ENCODE results near the gene SHOC2.

SHOC2 gene

GRCh38 chr10:110919349-110919931 is at the start of gene SHOC2:
TSS of gene SHOC2 (plus strand) at chr10:110919604. CDS start at chr10:110964359, 44,755 bp downstream.
- peak; percentile 96 for DNase-seq

DNA sequence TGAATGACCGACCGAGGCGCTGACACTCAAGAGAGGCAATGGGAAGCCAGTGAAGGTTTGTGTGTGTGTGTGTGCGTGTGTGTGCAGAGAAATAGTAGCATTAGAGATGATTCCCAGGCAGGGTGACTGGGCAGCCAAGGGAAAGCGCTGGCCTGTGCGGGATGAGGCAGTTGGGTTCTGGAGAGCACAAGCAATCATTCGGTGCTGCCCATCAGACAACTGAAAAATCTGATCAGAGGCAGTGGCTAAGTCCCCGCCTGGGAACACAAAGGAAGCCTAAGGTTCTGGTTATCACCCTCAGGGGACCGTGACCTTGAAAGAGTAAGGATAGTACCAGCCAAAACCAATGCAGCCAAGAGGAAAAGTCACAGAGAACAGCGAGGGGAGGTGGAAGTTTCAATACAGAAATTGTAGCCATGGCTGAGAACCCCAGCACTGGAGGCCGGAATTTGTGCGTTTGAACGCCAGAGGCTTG is 48.5 kb upstream of the SHOC2 start:
- no peak for DNase-seq

GRCh38 chr10:110871298-110872084 is 47.9 kb upstream of the SHOC2 start, which contains the start of gene PDCD4:
TSS of gene PDCD4 (plus strand) at chr10:110871928. CDS start at chr10:110876028, 4,100 bp downstream.
- DNase-seq = peak; percentile 93

GRCh38 chr10:110872145-110872983 is 47.0 kb upstream of the SHOC2 start:
- DNase-seq = peak; percentile 81

- no peak for DNase-seq
Measured at GRCh38 chr10:110872984-110873923, 46.1 kb upstream of the SHOC2 start.

- DNase-seq = no peak
Measured at GRCh38 chr10:110873951-110874350, 45.5 kb upstream of the SHOC2 start.

DNA sequence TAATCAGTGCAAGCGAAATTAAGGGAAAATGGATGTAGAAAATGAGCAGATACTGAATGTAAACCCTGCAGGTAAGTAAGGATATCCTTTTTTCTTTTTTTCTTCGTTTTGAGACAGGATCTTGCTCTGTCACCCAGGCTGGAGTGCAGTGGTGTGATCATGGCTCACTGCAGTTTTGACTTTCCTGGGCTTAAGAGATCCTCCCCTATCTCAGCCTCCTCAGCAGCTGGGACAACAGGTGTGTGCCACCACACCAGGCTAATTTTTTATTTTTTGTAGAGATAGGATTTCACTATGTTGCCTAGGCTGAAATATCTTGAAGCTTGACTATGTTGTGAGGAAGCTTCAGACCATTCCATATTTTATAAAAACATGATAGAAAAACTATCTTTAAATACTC is 43.4 kb upstream of the SHOC2 start:
- DNase-seq = no peak

- no peak for DNase-seq
Measured at GRCh38 chr10:110876788-110877187, 42.6 kb upstream of the SHOC2 start.

- no peak for DNase-seq
Measured at GRCh38 chr10:110880012-110880411, 39.4 kb upstream of the SHOC2 start.

DNA sequence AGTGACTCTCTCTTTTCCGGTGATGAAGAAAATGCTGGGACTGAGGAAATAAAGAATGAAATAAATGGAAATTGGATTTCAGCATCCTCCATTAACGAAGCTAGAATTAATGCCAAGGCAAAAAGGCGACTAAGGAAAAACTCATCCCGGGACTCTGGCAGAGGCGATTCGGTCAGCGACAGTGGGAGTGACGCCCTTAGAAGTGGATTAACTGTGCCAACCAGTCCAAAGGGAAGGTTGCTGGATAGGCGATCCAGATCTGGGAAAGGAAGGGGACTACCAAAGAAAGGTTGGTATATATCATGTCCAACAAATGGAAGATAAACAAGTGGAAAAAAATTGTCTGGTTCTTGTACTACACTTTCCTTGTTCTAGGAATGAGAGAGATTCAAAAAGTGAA is 38.2 kb upstream of the SHOC2 start:
- no peak for DNase-seq

DNA sequence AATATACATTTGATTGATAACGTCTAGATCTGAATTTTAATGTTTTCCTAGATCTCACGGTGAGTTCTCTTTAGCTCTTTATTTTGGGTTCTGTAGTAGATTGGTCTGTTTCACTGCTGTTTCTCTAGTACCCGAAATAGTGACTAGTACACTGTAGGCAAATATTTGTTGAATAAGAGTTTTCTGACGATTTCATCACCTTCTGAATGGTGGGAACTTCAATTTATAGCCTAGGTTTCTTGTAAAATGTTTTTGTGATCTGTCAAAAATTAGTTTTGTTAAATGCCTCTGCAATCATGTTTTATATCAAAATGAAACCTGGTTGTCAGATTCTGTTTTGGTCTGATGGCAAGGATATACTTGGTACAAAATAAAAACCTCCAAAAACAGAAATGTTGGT is 37.5 kb upstream of the SHOC2 start:
- no peak for DNase-seq

DNA sequence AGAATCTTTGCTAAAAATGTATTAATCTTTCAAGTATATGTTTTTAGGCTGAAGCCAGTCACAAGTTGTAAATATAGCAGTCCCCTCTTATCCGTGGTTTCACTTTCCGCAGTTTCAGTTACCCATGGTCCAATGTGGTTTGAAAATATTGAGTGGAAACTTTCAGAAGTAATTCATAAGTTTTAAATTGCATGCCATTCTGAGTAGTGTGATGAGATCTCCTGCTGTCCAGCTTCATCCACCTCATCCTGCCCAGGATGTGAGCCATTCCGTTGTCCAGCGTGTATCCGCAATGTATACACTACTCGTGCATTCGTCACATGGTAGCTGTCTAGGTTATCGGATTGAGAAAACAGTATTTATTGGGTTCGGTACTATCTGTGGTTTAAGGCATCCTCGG is 35.5 kb upstream of the SHOC2 start:
- no peak for DNase-seq

DNA sequence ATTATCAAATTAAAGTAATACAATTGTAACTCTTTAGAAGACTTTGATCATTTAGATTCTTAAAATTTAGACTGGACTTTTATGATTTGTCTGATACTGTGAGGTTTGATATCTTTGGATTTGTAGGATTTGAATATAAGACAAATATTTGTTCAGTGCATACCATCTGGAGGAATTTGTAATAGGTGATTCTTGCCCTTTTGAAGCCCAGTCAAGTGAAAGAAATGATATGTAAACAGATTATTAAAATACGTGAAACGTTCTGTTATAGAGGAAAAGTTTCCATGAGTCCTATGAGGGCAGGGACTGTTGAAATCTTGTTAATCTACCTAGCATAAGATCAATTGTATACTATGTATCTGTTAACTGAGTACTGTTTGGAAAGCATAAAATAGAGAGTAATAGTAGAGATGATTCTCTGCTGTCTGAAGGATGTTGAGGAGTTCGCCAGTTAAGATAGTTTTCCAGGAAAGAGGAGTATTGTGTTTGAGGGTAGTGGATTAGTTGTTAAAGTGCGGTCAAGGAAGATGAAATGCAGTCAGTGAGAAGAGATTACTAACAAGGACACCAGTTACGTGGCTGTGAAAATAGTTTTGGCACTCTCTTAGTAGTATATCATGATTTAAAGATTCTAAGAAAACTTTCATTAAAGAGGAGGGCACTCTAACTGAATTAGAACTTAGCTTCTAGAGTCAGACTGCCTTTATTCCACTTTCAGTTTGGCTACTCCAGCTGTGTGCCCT is 33.3 kb upstream of the SHOC2 start:
- no peak for DNase-seq

DNA sequence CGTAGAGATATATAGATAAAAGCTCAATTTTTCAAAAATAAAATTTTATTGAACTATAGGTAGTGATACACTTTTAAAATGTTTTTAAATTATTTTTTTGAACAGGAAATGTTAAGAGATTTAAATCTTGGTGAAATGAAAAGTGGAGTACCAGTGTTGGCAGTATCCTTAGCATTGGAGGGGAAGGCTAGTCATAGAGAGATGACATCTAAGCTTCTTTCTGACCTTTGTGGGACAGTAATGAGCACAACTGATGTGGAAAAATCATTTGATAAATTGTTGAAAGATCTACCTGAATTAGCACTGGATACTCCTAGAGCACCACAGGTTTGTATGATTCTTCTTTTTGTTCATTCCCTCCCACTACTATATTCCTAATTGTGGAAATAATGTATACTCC is 31.8 kb upstream of the SHOC2 start:
- no peak for DNase-seq

DNA sequence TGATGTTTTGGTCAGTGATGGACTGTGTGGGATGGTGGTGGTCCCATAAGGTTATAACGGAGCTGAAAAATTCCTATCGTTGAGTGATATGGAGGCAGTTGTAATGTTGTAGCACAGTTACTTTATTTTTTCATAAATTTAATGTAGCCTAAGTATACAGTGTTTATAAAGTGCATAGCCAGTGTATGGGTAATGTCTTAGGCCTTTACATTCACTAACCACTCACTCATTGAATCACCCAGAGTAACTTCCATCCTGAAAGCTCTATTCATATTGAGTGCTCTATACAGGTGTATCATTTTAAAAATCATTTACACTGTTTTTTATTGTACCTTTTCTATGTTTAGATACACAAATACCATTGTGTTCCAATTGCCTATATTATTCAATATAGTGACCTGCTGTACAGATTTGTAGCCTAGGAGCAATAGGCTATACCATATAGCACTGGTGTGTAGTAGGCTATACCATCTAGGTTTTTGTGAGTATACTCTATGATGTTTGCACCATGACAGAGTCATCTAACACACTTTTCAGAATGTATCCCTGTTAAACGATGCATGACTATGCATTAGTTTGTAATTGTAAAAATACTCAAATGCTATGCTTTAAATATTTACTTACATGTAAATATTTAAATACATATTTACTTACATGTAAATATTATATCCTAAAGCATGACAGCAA is 26.7 kb upstream of the SHOC2 start:
- DNase-seq = no peak

- peak; percentile 35 for DNase-seq
Measured at GRCh38 chr10:110893559-110894179, 25.7 kb upstream of the SHOC2 start.

DNA sequence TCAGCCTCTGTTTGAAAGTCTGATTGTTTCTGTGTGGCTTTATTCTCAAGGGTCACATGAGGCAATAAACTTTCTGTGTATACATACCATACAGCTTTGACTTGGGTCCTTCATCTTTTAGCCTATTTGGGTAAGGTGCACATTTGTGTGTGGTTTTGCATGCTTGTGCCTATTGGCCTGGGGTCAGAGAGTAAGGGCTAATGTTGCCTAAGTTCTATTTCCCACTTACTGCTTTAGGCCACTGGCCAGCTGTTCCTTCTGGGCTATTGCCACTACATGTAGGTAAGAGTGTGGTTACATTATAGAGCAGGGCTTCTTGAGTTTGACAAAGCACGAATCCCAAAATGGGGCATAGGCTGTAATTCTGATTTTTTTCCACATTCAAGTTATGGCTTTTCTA is 22.2 kb upstream of the SHOC2 start:
- DNase-seq = no peak

GRCh38 chr10:110898391-110898790 is 21.0 kb upstream of the SHOC2 start:
- no peak for DNase-seq

GRCh38 chr10:110900983-110901382 is 18.4 kb upstream of the SHOC2 start:
- no peak for DNase-seq

All from NCI-H2227 treated with DMSO at 0.1 percent for 48 hours (cell line).